ENCODE data around the gene JAKMIP2.

- no peak for TF ChIP-seq POLR2AphosphoS5 (IDR thresholded peaks at IDR 0.05; ENCODE audit: low read depth, low read length)
- TF ChIP-seq POLR2A (IDR thresholded peaks at IDR 0.05; ENCODE audit: low read depth, low read length): no peak
- TF ChIP-seq SPI1 (IDR thresholded peaks at IDR 0.05; ENCODE audit: low read depth, low read length): no peak
- no peak for TF ChIP-seq TAF1 (IDR thresholded peaks at IDR 0.05; ENCODE audit: low read depth, low read length)
Measured at GRCh38 chr5:147644460-147644859, 138.1 kb downstream of the JAKMIP2 start.

Measured in GM12891 (cell line).